ENCODE results near the gene NCKAP1.

NCKAP1 gene

DNA sequence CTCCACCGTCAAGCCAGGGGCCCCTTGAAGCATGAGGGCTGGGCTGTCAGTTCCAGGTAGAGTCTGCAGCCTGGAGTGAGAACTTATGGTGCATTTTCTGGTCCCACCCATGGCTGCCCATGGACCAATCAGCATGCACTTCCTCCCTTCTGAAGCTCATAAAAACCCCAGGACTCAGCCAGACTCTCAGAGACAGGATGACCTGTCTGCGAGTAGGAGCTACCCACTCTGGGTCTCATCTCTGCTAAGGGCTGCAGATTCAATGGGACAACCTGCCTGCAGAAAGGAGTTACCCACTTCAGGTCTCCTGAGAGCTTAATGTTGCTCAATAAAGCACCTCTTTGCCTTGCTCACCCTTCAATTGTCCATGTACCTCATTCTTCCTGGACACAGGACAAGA, 30.9 kb upstream of the NCKAP1 start:
- Histone ChIP-seq H2AK5ac (ENCODE audit: low read depth, low read length) (no peak overlapping the region), H2BK5ac (ENCODE audit: low read length) (no peak overlapping the region), H3K4me1 (ENCODE audit: control insufficient read depth in 2 of 2, insufficient read depth in 1 of 2, low read depth in 1 of 2, low read length in 2 of 2) (no peaks in the 10 kb centered on the region), H3K27me3 (ENCODE audit: control insufficient read depth in 3 of 3, insufficient read depth in 3 of 3, low read depth in 1 of 3, low read length in 3 of 3) (peaks cover 0 to 4% (median 0%) of the 10 kb centered on the region in 3 experiments), H3K79me1 (ENCODE audit: low read depth, low read length) (peaks cover 3% of the 10 kb centered on the region), H3K9me3 (replicated peaks in 1 of 2; ENCODE audit: control insufficient read depth in 2 of 2, insufficient read depth in 1 of 2, low read depth in 1 of 2, low read length in 2 of 2) (peaks cover 12 to 15% of the 10 kb centered on the region in 2 donors), H3K14ac (ENCODE audit: low read length) (no peak overlapping the region), H4K91ac (ENCODE audit: low read depth, low read length, poor library complexity) (no peak overlapping the region), H3K23ac (ENCODE audit: low read depth, low read length, poor library complexity) (no peak overlapping the region), H2BK120ac (ENCODE audit: low read depth, low read length) (no peak overlapping the region), H3K27ac (replicated peaks; ENCODE audit: low read length) (no peak overlapping the region), H3K4me2 (ENCODE audit: insufficient read depth, low read length, poor library complexity, severe bottlenecking) (no peak overlapping the region), H3K4ac (ENCODE audit: low read length) (no peak overlapping the region), H3K4me3 (ENCODE audit: low read length in 2 of 2) (no peak overlapping the region), H3K18ac (ENCODE audit: low read length) (no peak overlapping the region), H2AFZ (ENCODE audit: low read length) (no peak overlapping the region), H3K9ac (ENCODE audit: low read depth, low read length, poor library complexity) (no peak overlapping the region), H2BK15ac (ENCODE audit: low read length) (no peak overlapping the region), H2BK12ac (ENCODE audit: low read length) (no peak overlapping the region), H4K8ac (ENCODE audit: low read depth, low read length) (no peak overlapping the region), H3K36me3 (replicated peaks in 1 of 2; ENCODE audit: control insufficient read depth in 2 of 2, insufficient read depth in 2 of 2, low read length in 2 of 2) (no peaks in the 10 kb centered on the region)
- DNase-seq (ENCODE audit: low spot score), result no peak
- no CpG with 5 or more reads among the region's 2 CpGs for WGBS, 2 donors (ENCODE audit: extremely low coverage in 2 of 2, insufficient read length in 2 of 2, insufficient replicate concordance in 1 of 2)

DNA sequence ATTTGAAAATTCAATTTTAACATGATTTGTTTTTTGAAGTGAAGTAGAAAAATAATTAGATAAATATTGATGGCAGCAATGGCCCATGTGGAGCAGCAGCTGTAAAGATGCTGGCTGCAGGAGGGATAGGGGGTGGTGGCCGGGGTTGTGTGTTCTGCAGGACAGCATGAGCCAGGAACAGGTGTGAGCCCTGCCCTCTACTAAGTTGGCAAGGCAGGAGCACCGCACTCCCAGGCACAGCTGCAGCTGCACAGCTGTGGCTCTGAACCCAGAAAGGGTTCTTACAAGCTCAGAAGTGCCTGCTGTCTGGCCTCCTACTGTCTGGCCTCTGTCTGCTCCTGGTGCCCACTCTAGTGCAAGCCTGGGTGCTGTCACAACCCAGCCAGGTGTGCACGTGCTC, 30.3 kb upstream of the NCKAP1 start:
- Histone ChIP-seq H3K9ac (ENCODE audit: low read depth, low read length, poor library complexity) (no peak overlapping the region), H2BK15ac (ENCODE audit: low read length) (no peak overlapping the region), H2AFZ (ENCODE audit: low read length) (no peak overlapping the region), H3K4me2 (ENCODE audit: insufficient read depth, low read length, poor library complexity, severe bottlenecking) (no peak overlapping the region), H2BK5ac (ENCODE audit: low read length) (no peak overlapping the region), H3K79me1 (ENCODE audit: low read depth, low read length) (peaks cover 3% of the 10 kb centered on the region), H2AK5ac (ENCODE audit: low read depth, low read length) (peak overlapping the region; percentile 78), H3K18ac (ENCODE audit: low read length) (no peak overlapping the region), H3K27ac (replicated peaks; ENCODE audit: low read length) (no peak overlapping the region), H2BK12ac (ENCODE audit: low read length) (no peak overlapping the region), H4K91ac (ENCODE audit: low read depth, low read length, poor library complexity) (no peak overlapping the region), H3K27me3 (ENCODE audit: control insufficient read depth in 3 of 3, insufficient read depth in 3 of 3, low read depth in 1 of 3, low read length in 3 of 3) (peaks cover 0 to 4% (median 0%) of the 10 kb centered on the region in 3 experiments), H2BK120ac (ENCODE audit: low read depth, low read length) (no peak overlapping the region), H3K14ac (ENCODE audit: low read length) (peak overlapping the region; percentile 21), H3K4me1 (ENCODE audit: control insufficient read depth in 2 of 2, insufficient read depth in 1 of 2, low read depth in 1 of 2, low read length in 2 of 2) (no peaks in the 10 kb centered on the region), H3K9me3 (replicated peaks in 1 of 2; ENCODE audit: control insufficient read depth in 2 of 2, insufficient read depth in 1 of 2, low read depth in 1 of 2, low read length in 2 of 2) (peaks cover 12 to 15% of the 10 kb centered on the region in 2 donors), H4K8ac (ENCODE audit: low read depth, low read length) (no peak overlapping the region), H3K23ac (ENCODE audit: low read depth, low read length, poor library complexity) (peak overlapping the region; percentile 67), H3K4me3 (ENCODE audit: low read length in 2 of 2) (no peak overlapping the region), H3K4ac (ENCODE audit: low read length) (peak overlapping the region; percentile 38), H3K36me3 (replicated peaks in 1 of 2; ENCODE audit: control insufficient read depth in 2 of 2, insufficient read depth in 2 of 2, low read length in 2 of 2) (no peaks in the 10 kb centered on the region)
- DNase-seq (ENCODE audit: low spot score), result no peak
- WGBS, 2 donors (ENCODE audit: extremely low coverage in 2 of 2, insufficient read length in 2 of 2, insufficient replicate concordance in 1 of 2), result no CpG with 5 or more reads among the region's 3 CpGs

DNA sequence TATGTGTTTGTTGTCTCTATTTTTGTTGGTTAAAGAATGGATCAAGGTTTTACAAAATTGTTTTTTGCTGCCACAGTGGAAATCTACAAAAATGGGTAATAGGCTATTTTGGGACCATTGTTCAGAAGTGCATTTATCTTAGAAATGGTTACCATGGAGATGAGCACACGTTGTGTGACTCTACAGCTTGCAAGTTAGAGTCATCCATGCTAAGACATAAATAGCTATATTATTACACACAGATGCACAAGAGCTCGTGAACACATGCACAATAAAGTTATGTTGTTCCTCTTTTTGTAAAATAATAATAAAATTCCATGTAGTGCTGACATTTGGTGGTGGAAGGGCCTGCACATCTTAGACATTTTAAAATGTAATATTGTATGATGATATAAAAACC, 24.8 kb upstream of the NCKAP1 start:
- Histone ChIP-seq H3K79me1 (ENCODE audit: low read depth, low read length) (no peaks in the 10 kb centered on the region), H2AFZ (ENCODE audit: low read length) (no peak overlapping the region), H3K9me3 (replicated peaks in 1 of 2; ENCODE audit: control insufficient read depth in 2 of 2, insufficient read depth in 1 of 2, low read depth in 1 of 2, low read length in 2 of 2) (no peaks in the 10 kb centered on the region), H3K4me2 (ENCODE audit: insufficient read depth, low read length, poor library complexity, severe bottlenecking) (no peak overlapping the region), H4K91ac (ENCODE audit: low read depth, low read length, poor library complexity) (no peak overlapping the region), H3K4ac (ENCODE audit: low read length) (no peak overlapping the region), H3K23ac (ENCODE audit: low read depth, low read length, poor library complexity) (no peak overlapping the region), H3K14ac (ENCODE audit: low read length) (no peak overlapping the region), H3K27ac (replicated peaks; ENCODE audit: low read length) (no peak overlapping the region), H3K9ac (ENCODE audit: low read depth, low read length, poor library complexity) (no peak overlapping the region), H2BK5ac (ENCODE audit: low read length) (no peak overlapping the region), H3K4me3 (ENCODE audit: low read length in 2 of 2) (no peak overlapping the region), H2BK12ac (ENCODE audit: low read length) (no peak overlapping the region), H3K4me1 (ENCODE audit: control insufficient read depth in 2 of 2, insufficient read depth in 1 of 2, low read depth in 1 of 2, low read length in 2 of 2) (peaks cover 0 to 8% of the 10 kb centered on the region in 2 donors), H2BK15ac (ENCODE audit: low read length) (no peak overlapping the region), H2BK120ac (ENCODE audit: low read depth, low read length) (no peak overlapping the region), H3K18ac (ENCODE audit: low read length) (no peak overlapping the region), H3K27me3 (ENCODE audit: control insufficient read depth in 3 of 3, insufficient read depth in 3 of 3, low read depth in 1 of 3, low read length in 3 of 3) (peaks cover 0 to 4% (median 0%) of the 10 kb centered on the region in 3 experiments), H3K36me3 (replicated peaks in 1 of 2; ENCODE audit: control insufficient read depth in 2 of 2, insufficient read depth in 2 of 2, low read length in 2 of 2) (no peaks in the 10 kb centered on the region), H2AK5ac (ENCODE audit: low read depth, low read length) (no peak overlapping the region), H4K8ac (ENCODE audit: low read depth, low read length) (no peak overlapping the region)
- WGBS, 2 donors (ENCODE audit: extremely low coverage in 2 of 2, insufficient read length in 2 of 2, insufficient replicate concordance in 1 of 2), result no CpG with 5 or more reads among the region's 2 CpGs
- DNase-seq (ENCODE audit: low spot score), result no peak

DNA sequence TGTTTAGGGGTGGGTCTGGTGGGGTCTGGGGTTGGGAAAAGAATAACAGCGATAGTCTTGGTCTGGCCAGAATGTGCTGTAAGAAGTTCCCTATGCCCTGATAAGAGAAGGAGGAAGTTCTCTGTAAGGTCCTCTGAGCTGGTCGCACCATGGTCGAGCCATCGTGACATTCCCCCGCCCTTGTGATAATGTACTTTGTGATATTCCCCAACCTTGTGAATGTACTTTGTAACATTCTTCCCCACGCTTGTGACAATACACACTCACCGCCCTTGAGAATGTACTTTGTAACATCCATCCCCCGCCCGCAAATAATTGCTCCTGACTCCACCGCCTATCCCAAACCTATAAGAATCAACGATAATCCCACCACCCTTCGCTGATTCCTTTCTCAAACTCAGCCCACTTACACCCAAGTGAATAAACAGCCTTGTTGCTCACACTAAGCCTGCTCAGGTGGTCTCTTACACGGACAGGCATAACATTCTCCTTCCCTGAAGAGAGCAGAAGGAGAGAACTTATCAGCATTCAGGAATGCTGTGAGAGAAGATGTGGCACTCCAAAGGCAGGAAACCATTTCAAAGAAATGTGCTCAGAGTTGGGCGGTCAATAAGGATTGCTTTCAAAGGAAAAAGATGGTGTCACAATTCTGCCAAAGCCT, 22.4 kb upstream of the NCKAP1 start:
- Histone ChIP-seq H2BK12ac (ENCODE audit: low read length) (no peak overlapping the region), H2BK5ac (ENCODE audit: low read length) (no peak overlapping the region), H2BK15ac (ENCODE audit: low read length) (no peak overlapping the region), H3K18ac (ENCODE audit: low read length) (no peak overlapping the region), H3K27ac (replicated peaks; ENCODE audit: low read length) (no peak overlapping the region), H3K4ac (ENCODE audit: low read length) (no peak overlapping the region), H3K14ac (ENCODE audit: low read length) (no peak overlapping the region), H2BK120ac (ENCODE audit: low read depth, low read length) (no peak overlapping the region), H3K79me1 (ENCODE audit: low read depth, low read length) (no peaks in the 10 kb centered on the region), H3K4me3 (ENCODE audit: low read length in 2 of 2) (no peak overlapping the region), H3K27me3 (ENCODE audit: control insufficient read depth in 3 of 3, insufficient read depth in 3 of 3, low read depth in 1 of 3, low read length in 3 of 3) (no peaks in the 10 kb centered on the region), H4K91ac (ENCODE audit: low read depth, low read length, poor library complexity) (no peak overlapping the region), H2AK5ac (ENCODE audit: low read depth, low read length) (no peak overlapping the region), H2AFZ (ENCODE audit: low read length) (no peak overlapping the region), H3K9ac (ENCODE audit: low read depth, low read length, poor library complexity) (no peak overlapping the region), H3K36me3 (replicated peaks in 1 of 2; ENCODE audit: control insufficient read depth in 2 of 2, insufficient read depth in 2 of 2, low read length in 2 of 2) (no peaks in the 10 kb centered on the region), H3K4me1 (ENCODE audit: control insufficient read depth in 2 of 2, insufficient read depth in 1 of 2, low read depth in 1 of 2, low read length in 2 of 2) (peaks cover 0 to 8% of the 10 kb centered on the region in 2 donors), H4K8ac (ENCODE audit: low read depth, low read length) (no peak overlapping the region), H3K9me3 (replicated peaks in 1 of 2; ENCODE audit: control insufficient read depth in 2 of 2, insufficient read depth in 1 of 2, low read depth in 1 of 2, low read length in 2 of 2) (no peaks in the 10 kb centered on the region), H3K4me2 (ENCODE audit: insufficient read depth, low read length, poor library complexity, severe bottlenecking) (no peak overlapping the region), H3K23ac (ENCODE audit: low read depth, low read length, poor library complexity) (no peak overlapping the region)
- DNase-seq (ENCODE audit: low spot score), result no peak
- no CpG with 5 or more reads among the region's 14 CpGs for WGBS, 2 donors (ENCODE audit: extremely low coverage in 2 of 2, insufficient read length in 2 of 2, insufficient replicate concordance in 1 of 2)
